GM21360 (cell line): ENCODE measurements around the gene TRMT13.
"Not testable (repeated sequence)": the region's sequence is repeated elsewhere in the genome, so short reads cannot be mapped to it uniquely, and the experiment has no call there.

Experiments
- ATAC-seq: cut with Tn5 transposase; IDR thresholded peaks from one replicate; pipeline ENCODE4 v1.9.1; 2021; ENCODE audit warnings: mild to moderate bottlenecking, moderate library complexity; ENCODE audit not compliant: unreplicated experiment

The TRMT13 gene

DNA sequence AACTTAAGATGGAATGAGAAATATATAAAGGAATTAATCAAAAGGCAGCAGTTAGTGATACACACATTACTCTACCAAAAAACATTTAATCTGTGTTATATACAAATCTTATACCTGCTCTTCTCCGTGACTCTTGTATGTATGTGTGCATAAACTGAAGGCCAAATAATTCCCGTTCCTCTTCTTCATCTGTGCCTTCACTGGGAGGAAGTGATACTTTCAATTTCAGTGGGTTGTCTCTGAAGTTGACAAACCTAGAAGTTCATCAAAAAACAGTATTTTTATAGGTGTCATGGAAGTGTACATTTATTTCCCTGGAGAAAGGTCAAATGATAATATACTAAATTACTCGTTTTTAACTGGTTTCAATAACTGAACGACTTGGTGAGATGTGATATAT lies 19.3 kb downstream of the TRMT13 start:
- peak; percentile 84 for ATAC-seq

DNA sequence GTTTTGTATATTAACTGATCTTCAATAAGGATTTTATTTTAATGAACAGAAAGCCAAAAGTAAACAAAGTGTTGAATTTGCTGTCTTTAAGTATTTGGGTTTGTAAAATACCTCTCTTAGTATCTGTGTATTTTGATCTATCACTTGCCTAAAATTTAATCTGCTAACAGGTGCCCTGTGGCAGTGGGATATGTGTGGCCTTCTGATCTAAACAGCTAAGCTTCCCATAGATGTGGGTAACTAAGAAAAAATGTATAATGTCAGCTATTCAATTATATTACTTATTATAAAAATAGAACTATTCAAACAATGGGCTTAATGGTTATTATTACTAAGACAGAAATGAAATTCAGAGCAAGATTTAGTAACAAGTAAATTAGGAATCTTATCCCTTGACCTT lies 29.9 kb downstream of the TRMT13 start:
- no peak for ATAC-seq

DNA sequence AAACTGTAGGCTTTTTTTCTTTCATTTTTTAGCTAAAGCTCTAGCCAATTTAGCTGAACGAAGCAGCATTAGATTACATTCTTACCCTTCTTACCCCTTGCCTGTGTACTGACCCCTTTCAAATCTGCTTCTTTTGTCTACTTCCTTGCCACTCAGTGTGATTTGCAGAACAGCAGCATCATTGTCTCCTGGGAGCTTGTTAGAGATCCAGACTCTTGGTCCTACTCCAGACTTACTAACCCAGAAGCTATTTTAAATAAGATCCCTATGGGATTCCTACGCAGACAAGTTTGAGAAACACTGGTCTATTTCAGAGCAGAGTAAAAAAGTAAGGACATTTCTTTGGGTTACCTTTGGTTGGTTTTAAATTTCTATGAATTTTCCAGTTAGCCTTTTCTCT lies 31.3 kb downstream of the TRMT13 start:
- ATAC-seq: no peak

DNA sequence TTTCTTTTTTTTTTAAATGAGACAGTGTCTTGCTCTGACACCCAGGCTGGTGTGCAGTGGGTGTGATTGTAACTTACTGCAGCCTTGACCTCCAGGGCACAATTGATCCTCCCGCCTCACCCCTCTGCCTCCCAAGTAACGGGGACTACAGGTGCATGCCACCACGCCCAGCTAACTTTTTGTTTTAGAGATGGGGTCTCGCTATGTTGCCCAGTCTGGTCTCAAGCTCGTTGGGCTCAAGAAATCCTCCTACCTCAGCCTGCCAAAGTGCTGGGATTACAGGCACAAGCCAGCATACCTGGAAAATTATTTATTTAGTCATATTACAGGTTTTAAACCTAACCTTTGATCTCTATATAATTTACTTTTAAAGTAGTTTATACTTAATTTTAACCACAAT lies 31.7 kb downstream of the TRMT13 start:
- no peak for ATAC-seq

DNA sequence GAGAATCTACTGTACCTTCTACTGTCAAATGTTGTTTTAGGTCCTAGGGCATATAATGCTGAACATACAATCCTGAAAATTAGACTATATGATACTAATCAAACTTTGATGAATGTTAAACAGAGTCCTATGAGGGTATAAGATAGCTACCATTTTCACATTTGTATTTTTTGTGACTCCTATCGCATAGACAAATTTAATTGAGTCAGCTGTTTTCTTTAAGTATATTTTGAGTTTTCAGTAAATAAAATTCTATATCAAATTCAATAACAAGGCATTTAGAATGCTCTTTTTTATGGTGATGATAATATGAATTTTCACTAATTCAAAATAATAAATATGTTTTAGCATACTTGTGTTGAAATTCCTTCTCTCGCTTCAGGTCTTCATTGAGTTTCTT lies 35.1 kb downstream of the TRMT13 start:
- ATAC-seq: no peak

DNA sequence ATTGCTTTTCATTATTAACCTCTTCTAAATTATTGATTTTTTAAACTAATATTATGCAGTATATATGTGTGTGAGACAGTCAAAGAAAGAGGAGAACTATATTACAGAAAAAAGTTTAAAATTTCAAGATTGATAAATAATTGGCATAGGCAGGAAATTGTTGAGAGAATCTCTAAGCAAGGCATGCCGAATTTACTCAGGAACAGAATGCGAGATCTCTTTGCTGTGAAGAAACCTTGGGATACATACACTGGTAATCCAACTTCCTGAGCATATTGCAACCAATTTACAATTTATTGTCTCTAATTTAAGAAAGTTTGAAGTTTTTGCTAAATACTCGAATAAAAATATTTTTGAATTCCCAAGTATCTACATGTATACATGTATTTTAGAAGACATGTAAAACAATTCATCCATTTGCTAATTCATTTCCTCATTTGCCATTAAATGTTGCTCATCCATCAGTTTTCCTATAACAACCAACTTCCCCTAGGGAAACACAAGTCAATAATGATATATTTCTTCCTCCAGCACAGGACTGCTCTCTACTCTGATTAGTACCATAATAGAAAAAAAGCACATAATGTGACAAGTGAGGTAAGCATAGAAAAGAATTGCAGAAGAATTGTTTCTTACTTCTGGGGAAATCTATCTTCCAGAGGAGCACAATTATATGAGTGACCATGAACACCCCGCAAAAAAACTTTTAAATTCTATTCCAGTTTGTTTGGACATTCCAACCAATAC lies 44.5 kb downstream of the TRMT13 start:
- no peak for ATAC-seq

DNA sequence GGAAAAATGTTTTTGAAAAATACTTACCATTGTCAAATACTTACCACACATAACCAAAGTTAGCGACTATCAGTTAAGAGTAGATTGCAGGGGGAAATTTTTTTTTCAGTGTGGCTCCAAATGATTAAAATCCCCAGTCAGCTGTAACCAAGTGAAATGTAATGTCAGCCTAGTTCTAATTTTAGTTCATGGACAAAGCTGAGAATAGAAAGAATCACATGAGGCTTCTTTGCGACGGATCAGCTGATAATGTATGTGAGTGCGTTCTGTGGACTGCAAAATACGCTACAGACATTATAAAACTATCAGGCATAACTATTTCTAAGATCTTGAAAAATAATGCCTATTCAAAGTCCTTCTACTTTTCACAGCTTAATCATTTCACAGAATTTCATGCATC lies 45.1 kb downstream of the TRMT13 start, which contains the start of gene LRRC39:
LRRC39 (minus strand) TSS at position 166 of the 400 bp plus-strand sequence. CDS start 9,740 bp downstream, outside the sequence.
- ATAC-seq: no peak

DNA sequence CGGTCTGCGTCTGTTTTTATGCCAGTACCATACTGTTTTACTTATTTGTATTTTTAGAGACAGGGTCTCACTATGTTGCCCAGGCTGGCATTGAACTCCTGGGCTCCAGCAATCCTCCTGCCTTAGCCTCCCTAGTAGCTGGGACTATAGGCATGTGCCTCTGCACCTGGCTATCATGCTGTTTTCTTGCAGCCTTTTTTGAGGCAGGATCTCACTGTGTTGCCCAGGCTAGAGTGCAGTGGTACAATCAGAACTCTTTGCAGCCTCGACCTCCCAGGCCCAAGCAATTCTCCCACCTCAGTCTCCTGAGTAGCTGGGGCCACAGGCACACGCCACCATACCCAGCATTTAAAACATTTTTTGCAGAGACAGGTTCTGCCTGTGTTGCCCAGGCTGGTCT lies 50.4 kb downstream of the TRMT13 start:
- no peak for ATAC-seq

DNA sequence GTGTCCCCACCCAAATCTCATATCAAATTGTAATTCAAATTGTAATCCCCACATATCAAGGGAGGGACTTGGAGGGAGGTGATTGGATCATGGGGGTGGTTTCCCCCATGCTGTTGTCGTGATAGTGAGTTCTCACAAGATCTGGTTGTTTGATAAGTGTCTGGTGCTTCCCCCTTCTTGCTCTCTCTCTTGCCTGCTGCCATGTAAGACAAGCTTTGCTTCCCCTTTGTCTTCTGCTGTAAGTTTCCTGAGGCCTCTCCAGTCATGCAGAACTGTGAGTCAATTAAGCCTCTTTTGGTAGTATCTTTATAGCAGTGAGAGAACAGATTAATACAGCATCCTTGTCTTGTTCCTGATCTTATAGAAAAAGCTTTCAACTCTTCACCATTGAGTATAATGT lies 51.6 kb downstream of the TRMT13 start:
- peak; percentile 77 for ATAC-seq

DNA sequence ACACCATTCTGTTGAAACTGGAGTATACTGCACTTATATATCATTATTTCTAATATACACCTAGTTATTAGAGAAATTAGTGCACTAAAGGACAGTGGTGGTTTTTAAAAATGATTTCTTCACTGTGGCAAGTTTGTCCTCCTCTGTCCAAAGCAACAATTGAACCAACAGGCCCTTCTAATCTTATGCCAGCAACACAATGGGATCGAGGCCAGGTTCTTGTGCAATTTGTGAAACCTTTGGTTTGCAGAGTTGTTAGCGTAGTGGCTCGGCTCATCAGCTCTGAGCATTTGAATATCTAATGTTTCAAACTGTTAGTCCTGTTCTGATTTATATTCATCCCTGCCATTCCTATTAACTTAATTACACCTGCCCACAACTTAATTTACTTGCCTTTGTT lies 54.9 kb downstream of the TRMT13 start:
- ATAC-seq: no peak

DNA sequence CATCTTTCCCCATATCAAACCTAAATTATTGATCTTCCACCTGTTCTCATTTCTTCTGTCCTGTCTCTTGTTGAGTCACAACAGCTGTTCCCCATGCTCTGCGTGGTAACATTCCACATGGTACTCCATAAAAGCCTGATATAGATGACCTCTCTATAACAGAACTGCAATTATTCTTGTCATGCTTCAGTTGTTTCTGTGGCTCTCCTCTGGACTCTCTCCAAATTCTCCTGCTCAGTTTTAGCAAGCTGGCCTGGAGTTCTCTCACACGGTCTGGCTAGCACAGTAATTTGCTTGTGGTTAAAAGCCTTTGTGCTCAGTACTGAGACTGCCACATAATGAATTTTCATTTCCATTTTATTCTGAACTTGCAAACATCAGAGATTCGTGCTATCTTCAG lies 55.7 kb downstream of the TRMT13 start:
- no peak for ATAC-seq

DNA sequence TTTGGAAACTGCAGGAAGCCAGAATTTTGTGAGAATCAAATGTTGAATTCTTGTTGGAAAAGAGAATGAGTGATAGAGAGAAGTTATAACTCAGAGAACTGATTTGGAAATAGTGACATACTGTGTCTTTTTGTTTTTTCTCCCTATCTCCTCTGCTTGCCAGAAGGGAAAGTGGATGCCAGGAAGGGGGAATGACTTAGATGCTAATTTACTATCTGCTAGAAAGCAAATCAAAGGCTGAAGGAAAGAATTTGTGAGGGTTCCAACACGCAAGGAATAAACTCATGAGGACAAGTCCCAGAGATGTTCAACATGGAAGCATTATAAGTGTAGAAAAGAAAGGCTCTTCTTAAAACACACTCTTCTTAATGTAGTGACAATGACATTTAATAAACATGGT lies 65.6 kb downstream of the TRMT13 start:
- no peak for ATAC-seq

DNA sequence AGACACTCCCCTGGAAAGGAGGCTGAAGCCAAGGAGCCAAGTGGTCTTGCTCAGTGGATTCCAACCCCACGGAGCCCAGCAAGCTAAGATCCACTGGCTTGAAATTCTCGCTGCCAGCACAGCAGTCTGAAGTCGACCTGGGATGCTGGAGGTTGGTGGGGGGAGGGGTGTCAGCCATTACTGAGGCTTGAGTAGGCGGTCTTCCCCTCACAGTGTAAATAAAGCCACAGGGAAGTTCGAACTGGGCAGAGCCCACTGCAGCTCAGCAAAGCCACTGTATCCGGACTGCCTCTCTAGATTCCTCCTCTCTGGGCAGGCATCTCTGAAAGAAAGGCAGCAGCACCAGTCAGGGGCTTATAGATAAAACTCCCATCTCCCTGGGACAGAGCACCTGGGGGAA lies 67.1 kb downstream of the TRMT13 start:
- ATAC-seq: not testable (repeated sequence)
